ENCODE results near the gene KRT1.

DNA sequence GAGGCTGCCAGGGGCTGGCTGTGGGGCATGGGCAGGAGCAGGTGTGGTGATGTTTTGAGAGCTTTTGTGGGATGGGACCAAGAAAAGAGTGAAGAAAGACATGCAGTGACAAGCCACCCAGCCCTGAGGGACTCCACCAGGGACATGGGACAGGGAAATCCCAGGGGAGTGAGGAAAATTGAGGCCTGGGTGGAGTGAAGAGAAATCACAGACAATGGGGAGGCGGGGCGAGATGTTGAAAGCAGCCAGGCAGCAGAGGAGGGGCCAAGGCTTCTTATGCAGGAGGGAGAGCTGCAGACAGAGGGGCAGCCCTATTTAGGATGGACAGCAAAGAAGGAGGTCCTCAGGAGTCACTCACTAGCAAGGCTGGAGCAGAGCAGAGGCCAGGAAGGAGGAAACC is 4.2 kb upstream of the KRT1 start:
- TF ChIP-seq, protein P1, sequence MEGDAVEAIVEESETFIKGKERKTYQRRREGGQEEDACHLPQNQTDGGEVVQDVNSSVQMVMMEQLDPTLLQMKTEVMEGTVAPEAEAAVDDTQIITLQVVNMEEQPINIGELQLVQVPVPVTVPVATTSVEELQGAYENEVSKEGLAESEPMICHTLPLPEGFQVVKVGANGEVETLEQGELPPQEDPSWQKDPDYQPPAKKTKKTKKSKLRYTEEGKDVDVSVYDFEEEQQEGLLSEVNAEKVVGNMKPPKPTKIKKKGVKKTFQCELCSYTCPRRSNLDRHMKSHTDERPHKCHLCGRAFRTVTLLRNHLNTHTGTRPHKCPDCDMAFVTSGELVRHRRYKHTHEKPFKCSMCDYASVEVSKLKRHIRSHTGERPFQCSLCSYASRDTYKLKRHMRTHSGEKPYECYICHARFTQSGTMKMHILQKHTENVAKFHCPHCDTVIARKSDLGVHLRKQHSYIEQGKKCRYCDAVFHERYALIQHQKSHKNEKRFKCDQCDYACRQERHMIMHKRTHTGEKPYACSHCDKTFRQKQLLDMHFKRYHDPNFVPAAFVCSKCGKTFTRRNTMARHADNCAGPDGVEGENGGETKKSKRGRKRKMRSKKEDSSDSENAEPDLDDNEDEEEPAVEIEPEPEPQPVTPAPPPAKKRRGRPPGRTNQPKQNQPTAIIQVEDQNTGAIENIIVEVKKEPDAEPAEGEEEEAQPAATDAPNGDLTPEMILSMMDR (IDR thresholded peaks at IDR 0.05) = no peak
- TF ChIP-seq POLR2A (IDR thresholded peaks at IDR 0.05) (no peak), EP300 (IDR thresholded peaks at IDR 0.05) (no peak)

All from suprapubic skin (tissue), 3 donors.